ENCODE results near the gene MS4A7.

Gene MS4A7

GRCh38 chr11:60347084-60347797 is 31.1 kb upstream of the MS4A7 start:
- TF ChIP-seq SIN3A (IDR thresholded peaks at IDR 0.05; ENCODE audit: borderline replicate concordance, insufficient read depth, low read length) (no peak), POLR2AphosphoS5 (IDR thresholded peaks at IDR 0.05; ENCODE audit: low read depth, low read length) (no peak), TAF1 (IDR thresholded peaks at IDR 0.05; ENCODE audit: borderline replicate concordance, insufficient read depth, low read length) (no peak), REST (IDR thresholded peaks at IDR 0.05; ENCODE audit: insufficient read depth in 1 of 2, low read depth in 2 of 2, low read length in 2 of 2) (no peak), FOXP2 (optimal IDR thresholded peaks at IDR 0.05; ENCODE audit: borderline replicate concordance, extremely low read depth, extremely low read length, insufficient read depth) (no peak)

DNA sequence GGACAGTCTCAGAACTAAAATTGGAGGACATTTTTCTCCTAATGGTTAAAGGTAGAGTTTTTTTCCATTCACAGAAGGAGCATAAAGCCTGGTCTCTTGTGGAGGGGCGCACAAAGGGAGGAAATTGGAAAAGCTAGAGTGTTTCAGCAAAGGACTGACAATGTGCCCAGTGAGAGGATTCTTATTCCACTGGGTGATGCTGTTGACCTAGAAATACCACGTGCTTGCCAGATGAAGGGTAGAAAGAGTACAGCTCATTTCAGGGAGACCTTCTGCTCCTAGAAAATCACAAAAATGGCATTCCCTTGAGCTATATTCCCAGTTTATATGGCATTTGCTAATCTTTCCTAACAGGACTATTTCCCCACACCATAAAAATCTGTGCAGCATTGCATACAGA is 30.2 kb upstream of the MS4A7 start:
- TF ChIP-seq POLR2AphosphoS5 (IDR thresholded peaks at IDR 0.05; ENCODE audit: low read depth, low read length) (no peak), REST (IDR thresholded peaks at IDR 0.05; ENCODE audit: insufficient read depth in 1 of 2, low read depth in 2 of 2, low read length in 2 of 2) (no peak), FOXP2 (optimal IDR thresholded peaks at IDR 0.05; ENCODE audit: borderline replicate concordance, extremely low read depth, extremely low read length, insufficient read depth) (no peak), TAF1 (IDR thresholded peaks at IDR 0.05; ENCODE audit: borderline replicate concordance, insufficient read depth, low read length) (no peak), SIN3A (IDR thresholded peaks at IDR 0.05; ENCODE audit: borderline replicate concordance, insufficient read depth, low read length) (no peak)

- TF ChIP-seq POLR2AphosphoS5 (IDR thresholded peaks at IDR 0.05; ENCODE audit: low read depth, low read length) (no peak), REST (IDR thresholded peaks at IDR 0.05; ENCODE audit: insufficient read depth in 1 of 2, low read depth in 2 of 2, low read length in 2 of 2) (no peak), SIN3A (IDR thresholded peaks at IDR 0.05; ENCODE audit: borderline replicate concordance, insufficient read depth, low read length) (no peak), FOXP2 (optimal IDR thresholded peaks at IDR 0.05; ENCODE audit: borderline replicate concordance, extremely low read depth, extremely low read length, insufficient read depth) (no peak), TAF1 (IDR thresholded peaks at IDR 0.05; ENCODE audit: borderline replicate concordance, insufficient read depth, low read length) (no peak)
These were observed 28.3 kb upstream of the MS4A7 start for GRCh38 chr11:60349990-60350389.

- TF ChIP-seq TAF1 (IDR thresholded peaks at IDR 0.05; ENCODE audit: borderline replicate concordance, insufficient read depth, low read length) (no peak), SIN3A (IDR thresholded peaks at IDR 0.05; ENCODE audit: borderline replicate concordance, insufficient read depth, low read length) (no peak), FOXP2 (optimal IDR thresholded peaks at IDR 0.05; ENCODE audit: borderline replicate concordance, extremely low read depth, extremely low read length, insufficient read depth) (no peak), REST (IDR thresholded peaks at IDR 0.05; ENCODE audit: insufficient read depth in 1 of 2, low read depth in 2 of 2, low read length in 2 of 2) (no peak), POLR2AphosphoS5 (IDR thresholded peaks at IDR 0.05; ENCODE audit: low read depth, low read length) (no peak)
These were observed 20.6 kb upstream of the MS4A7 start for GRCh38 chr11:60357771-60358170.

All from PFSK-1 (cell line).